ENCODE measurements around the gene MYO18A.
A peak's percentile ranks its signal among the peaks of the same experiment; 100 is the strongest.

The MYO18A gene

DNA sequence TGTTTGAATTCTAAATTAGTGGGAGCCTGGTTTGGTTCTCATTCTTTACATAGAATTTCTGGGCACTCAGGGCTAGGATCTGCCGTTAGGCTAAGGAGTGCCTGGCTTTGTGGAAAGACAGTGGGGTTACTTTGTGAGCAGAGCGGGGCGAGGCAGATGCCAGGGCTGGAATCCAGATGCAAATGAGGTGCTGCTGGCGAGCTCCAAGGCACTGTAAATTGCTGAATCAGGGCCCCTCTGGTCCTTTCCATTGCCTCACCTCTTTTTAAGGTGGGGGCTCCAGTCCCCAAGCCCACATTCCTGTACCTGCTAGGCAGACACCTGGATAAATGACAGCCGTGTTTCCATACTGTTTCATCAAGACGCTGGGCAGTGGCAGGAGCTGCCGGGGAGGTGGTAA lies 103.5 kb downstream of the MYO18A start:
- DNase-seq, result no peak

- no peak for DNase-seq
These were observed 104.1 kb downstream of the MYO18A start for GRCh38 chr17:29076087-29076486.

- no peak for DNase-seq
These were observed 105.7 kb downstream of the MYO18A start for GRCh38 chr17:29074488-29074887.

GRCh38 chr17:29073520-29073919 lies 106.7 kb downstream of the MYO18A start:
- DNase-seq, result no peak

DNA sequence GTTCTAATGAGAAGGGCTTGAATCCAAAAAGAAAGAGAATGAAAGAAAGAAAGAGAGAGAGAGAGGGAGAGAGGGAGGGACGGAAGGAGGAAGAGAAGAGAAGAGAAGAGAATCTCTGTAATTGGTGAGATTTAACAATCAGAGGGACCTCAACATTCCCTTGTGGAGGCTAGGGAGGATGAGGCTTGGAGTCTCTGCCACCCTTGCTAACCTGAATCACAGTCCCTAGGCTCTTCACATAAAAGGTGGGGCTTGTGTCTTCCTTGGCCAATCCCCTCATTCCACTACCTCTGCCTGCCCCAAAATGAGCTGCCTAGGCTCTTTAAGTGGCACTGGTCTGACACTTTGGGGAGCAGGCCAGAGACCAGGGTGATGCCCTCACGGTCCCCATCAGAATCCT lies 107.2 kb downstream of the MYO18A start:
- no peak for DNase-seq

DNA sequence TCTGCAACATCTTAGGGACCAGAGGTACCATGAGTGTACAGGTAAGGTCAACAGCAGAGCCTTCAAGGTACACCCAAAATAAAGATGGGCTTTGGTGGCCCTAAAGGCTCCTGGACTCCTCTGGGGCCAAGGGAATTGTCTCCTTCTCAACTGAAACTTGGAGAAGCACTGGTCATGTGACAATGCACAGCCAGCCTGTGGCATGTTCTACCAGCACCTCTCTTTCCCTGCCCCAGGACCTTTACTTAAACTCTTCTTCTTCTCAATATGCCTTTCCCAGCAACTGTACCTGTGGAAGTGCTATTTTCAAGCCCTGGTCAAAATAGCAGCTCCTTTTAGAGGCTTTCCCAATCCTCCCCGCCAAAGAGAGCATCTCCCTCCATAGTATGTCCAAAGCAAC lies 108.9 kb downstream of the MYO18A start:
- DNase-seq, result no peak

DNA sequence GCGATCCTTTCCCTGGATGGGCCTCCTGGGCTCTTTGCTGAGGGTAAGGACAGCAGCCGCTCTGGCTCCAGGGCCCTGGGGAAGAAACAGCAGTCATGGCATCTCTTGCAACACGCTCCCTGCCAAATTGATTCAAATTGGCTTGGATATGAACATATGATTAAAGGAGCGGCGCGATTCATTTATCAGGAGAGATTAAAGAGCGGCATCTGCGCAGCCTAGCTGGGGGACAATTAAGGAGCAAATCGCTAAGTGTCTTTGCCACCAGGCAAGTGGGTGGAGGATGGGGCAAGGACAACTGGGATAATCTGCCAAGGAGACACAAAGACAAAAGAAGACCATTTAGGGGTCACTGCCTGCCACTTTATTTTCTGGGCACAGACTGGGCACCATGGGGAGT lies 109.4 kb downstream of the MYO18A start:
- DNase-seq, result peak; percentile 81

GRCh38 chr17:29070308-29070707 lies 109.9 kb downstream of the MYO18A start:
- no peak for DNase-seq

DNA sequence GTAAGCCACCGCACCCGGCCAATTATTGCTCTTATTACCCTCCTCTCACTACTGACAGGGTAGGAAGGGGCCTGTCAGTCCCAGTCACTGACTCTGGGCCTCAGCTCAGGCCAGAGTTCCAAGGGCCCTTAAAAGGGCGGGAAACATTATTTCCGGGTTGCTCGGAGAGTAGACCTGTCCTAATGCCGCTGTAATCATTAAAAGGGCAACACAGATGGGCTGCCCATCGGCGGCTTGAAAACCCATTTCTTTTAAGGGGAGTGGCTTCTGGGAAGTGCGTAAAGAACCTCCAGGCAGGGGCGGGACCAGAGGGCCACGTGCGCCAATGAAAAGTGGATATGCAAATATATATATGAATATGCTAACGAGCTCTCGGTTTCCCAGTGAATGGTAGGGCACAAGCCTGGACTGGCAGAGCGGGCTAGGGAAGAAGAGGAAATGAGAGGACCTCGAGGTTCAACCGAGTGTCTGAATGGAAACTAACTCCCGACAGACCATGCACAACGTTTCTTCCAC lies 110.6 kb downstream of the MYO18A start:
- DNase-seq, result peak; percentile 45

DNA sequence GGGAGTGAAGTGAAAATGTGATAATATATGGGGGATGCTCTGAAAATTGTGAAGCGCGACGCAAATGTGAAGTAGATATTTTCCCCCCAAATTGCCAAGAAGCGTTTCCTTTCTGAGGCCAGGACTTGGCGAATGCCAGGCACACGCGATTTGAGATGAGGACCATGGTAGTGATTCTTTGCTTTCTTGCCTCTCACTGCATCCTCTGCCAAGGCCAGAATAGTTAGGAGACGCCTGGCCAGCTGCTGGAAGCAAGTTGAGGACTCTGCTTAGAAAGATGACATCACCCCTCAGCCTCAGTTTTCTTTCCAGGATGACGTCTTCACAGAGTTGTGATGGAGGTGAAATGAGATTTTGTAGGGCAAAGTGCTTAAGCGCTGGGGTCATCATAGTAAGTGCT lies 111.4 kb downstream of the MYO18A start:
- DNase-seq, result no peak

- DNase-seq, result no peak
These were observed 113.6 kb downstream of the MYO18A start for GRCh38 chr17:29066606-29067005.

GRCh38 chr17:29066047-29066446 lies 114.2 kb downstream of the MYO18A start:
- no peak for DNase-seq

DNA sequence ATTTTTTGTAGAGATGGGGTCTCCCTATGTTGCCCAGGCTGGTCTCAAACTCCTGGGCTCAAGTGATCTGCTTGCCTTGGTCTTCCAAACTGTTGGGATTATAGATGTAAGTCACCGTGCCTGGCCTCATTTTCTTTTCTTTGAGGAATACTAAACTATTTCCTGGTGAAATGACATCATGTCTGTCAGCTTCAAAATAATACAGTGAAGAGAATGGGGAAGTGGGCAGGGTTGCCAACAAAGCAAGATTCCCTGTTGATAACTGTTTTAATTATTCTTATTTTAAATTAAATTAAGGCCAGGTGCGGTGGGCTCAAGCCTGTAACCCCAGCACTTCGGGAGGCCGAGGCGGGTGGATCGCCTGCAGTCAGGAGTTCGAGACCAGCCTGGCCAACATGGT lies 116.2 kb downstream of the MYO18A start:
- DNase-seq, result no peak

DNA sequence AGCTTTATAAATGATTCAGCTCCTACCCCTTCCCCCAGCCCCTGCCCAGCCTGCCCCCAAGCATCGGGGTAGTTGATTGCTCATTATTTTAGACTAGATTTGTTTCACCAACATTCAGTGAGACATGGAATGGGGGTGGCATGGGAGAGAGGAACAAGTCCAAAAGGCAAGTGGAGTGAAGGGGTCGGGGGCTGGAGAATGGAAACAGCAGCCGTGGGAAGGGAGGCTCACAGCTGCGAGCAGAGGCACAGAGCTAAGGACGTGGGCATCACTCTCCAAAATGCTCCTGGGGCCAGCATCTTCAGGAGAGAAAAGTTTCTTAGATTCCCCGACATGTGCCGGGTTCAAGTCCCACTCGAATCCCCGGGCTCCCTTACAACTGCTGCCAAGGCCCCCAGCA lies 118.0 kb downstream of the MYO18A start:
- DNase-seq, result no peak

- peak; percentile 51 for DNase-seq
These were observed 119.2 kb downstream of the MYO18A start for GRCh38 chr17:29061036-29061435.

GRCh38 chr17:29060475-29060874 lies 119.7 kb downstream of the MYO18A start:
- DNase-seq, result peak; percentile 49

GRCh38 chr17:29059281-29059680 lies 120.9 kb downstream of the MYO18A start:
- DNase-seq, result no peak

- DNase-seq, result no peak
These were observed 121.8 kb downstream of the MYO18A start for GRCh38 chr17:29058391-29058790.

DNA sequence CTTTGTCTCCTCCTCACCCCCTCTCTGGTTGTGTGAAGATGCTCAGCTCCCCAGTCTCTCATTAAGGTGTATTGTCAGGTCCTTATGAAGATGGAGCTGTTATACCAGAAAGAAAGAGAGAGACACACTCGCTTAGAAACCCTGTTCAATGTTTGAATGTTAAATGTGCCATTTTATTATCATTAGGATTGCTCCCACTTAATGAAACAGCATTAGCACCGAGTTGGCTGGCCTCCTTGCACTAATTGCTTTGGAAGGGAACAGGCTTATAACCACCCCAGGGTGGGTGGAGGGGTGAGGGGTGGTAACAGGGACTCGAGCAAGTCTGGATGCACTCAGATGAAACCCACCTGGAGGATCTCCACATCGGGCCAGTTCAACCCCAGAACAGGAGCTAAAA lies 122.8 kb downstream of the MYO18A start:
- no peak for DNase-seq

DNA sequence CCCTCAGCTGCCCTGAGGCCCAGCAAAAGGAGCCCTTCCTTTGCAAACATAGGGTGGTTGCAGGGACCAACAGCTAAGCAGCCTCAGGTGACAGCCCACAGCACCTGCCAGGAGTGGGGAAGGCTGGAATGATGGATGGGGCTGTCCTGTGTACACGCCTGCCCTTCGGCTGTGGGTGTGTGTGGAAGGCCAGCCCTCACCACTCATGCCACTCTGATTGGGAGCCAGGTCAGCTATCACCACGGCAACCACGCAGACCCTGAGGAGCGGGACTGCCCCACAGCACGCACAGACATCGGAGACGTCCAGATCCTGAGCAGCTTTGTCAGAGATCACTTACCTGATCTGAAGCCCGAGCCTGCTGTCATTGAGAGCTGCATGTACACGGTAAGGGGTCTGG lies 125.4 kb downstream of the MYO18A start:
- no peak for DNase-seq

DNA sequence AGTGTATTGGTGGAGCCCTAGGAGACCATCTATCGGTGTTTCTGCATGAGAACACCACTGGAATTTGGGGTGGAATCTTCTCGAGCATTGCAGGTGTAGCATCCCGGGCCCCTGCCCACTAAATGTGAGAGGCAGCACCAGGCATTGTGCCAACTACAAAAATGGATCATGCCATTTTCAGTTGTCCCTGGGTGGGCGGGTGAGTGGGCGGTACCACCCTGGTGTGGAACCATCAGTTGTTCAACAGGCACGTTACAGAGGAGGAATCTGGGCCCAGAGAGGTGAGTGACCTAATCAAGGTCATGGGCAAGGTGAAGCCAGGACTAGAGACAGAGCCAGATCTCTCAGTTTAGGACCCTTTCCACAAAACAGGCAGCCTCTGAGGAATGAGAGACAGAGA lies 128.5 kb downstream of the MYO18A start:
- peak; percentile 30 for DNase-seq

DNA sequence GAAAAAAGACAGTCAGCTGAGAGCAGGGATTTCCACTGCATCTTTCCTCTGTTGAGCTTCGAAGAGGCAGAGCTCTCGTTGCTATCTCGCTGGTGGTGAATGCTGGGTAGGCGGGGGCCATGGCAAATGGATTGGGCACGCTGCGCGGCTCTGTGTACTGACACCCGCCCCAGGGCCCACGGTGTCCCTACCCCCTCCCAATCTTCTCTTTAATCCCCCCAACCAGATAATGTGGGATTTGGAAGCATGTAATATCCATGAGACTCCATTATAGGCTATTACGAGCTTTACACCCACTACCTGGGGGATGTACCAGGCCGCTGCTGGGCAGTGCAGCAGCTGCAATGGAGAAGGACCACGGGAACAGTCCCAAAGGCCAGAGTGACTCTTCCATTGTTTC lies 129.0 kb downstream of the MYO18A start:
- DNase-seq, result no peak

- DNase-seq, result no peak
These were observed 130.0 kb downstream of the MYO18A start for GRCh38 chr17:29050176-29050575.

GRCh38 chr17:29049541-29050145 lies 130.6 kb downstream of the MYO18A start:
- peak; percentile 45 for DNase-seq
